ENCODE measurements around the gene ROR1.

GRCh38 chr1:63916485-63917360 lies 142.9 kb downstream of the ROR1 start:
- TF ChIP-seq CTCF (IDR thresholded peaks at IDR 0.05), result no peak
- no peak for TF ChIP-seq POLR2A (IDR thresholded peaks at IDR 0.05)

All from thyroid gland (tissue), 4 donors.